GM21825 (cell line): Measurements from ENCODE around the gene FALEC.
A peak's percentile ranks its signal among the peaks of the same experiment; 100 is the strongest.

Source experiments
- ATAC-seq: cut with Tn5 transposase; IDR thresholded peaks from one replicate; pipeline ENCODE4 v1.9.1; 2021; ENCODE audit warnings: mild to moderate bottlenecking, moderate library complexity; ENCODE audit not compliant: unreplicated experiment

FALEC gene

DNA sequence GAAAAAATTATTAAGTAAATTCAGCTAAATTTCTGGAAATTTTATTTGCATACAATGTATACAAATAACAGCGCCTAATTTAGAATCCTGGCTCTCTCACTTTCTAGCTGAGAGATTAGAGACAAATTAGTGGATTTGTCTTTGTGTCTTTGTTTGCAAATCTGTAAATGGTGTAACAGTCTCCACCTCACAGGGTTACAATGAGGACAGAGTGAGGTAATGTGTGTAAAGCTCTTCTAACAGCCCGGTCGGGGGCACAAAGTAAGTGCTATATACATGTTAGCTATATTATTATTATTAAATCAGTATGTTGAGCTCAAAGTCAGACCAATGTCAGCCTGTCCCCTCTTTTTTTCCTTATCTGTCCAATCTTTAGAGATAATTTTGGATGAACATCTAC lies 28.7 kb downstream of the FALEC start:
- ATAC-seq = no peak

DNA sequence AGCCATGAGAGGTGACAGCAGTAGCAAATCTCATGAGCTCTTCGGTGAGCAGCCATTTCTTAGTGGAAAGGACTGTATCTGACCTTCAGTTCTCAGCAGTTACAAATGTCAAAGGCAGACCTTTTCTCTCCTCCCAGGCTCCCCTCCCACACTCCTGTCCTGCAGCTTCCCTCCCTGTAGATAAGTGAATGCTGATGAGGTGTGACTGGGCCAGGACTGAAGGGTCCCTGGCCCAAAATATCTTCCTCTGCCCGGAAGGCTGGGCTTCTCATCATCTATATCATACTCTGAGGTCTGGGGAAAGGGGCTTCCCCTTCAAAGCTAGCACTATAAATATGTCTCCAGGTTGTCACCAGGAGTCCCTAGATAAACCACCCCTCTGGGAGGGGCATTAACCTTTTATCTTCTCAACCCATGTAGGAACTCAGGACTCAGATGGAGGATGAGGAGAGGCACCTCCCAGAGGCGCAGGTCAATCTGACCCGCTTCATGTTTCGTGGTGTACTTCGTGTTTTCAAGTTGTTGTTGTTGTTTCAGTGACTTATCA lies 30.0 kb downstream of the FALEC start:
- ATAC-seq = no peak

DNA sequence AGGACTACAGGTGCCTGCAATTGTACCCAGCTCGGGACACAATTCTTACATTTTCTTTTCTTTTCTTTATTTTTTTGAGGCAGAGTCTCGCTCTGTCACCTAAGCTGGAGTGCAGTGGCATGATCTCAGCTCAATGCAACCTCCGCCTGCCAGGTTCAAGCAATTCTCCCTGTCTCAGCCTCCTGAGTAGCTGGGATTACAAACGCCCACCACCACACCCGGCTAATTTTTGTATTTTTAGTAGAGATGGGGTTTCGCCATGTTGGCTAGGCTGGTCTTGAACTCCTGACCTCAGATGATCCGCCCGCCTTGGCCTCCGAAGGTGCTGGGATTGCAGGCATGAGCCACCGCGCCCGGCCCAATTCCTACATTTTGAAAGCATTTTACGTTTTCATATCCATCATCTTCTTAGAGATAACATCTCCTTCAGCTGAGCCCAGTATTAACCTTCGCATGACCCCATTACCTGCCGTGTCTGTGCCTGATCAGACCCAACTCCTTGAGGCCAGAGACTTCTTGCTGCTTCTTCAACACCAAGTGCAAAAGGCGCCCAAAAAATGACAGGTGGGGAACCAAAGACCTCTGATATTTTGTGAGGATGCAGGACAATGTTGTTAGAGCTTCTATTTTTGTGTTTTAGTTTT lies 30.9 kb downstream of the FALEC start:
- no peak for ATAC-seq

DNA sequence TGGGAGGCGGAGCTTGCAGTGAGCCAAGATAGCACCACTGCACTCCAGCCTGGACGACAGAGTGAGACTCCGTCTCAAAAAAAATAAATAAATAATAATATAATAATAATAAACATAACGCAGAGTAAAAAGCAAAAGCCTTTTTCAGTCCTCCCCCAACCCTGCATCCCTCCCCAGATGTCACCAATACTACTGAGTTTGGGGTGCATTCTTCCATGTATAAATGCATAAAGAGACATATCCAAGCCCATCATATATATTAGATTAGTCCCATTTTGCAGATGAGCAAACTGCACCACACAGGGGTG lies 32.7 kb downstream of the FALEC start:
- ATAC-seq = no peak

DNA sequence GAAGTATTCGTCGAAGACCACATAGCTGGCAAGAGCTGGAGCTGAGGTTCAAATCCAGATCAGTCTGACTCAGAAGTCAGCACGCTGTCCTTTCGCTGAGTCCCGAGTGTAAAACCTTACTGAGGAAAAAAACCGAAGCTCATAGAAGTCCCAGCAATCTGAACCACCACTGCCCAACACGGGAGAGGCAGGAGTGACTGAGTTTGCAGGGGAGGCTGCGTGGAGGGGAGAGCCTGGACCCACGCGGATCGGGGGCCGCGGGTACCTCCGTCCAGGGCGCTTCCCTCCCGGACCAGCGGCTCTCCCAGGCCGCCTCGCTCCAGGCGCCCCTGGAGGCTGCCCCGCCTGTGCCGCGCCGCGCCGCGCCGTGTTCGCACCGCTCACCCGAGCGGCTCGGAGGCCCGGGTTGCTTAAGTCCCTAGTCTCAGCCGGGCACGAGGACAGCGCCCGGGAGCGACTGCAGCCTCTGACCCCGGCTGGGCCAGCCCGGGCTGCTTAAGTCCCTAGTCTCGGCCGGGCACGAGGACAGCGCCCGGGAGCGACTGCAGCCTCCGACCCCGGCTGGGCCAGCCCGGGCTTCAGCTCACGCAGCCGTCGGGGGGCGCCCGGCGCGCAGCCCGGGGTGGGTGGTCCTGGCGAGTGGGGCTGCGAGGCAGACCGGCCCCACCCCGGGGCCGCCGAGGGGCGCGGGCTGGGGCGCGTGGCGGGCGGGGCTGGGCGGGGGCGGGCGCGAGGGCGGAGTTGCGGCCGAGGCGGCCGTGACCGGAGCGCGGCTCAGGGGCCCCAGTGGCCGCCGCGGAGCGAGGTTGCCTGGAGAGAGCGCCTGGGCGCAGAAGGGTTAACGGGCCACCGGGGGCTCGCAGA lies 33.3 kb downstream of the FALEC start, which contains the start of gene ADAMTSL4:
ADAMTSL4 (plus strand) TSS at position 777 of the 864 bp plus-strand sequence. CDS start 2,881 bp downstream, outside the sequence.
- peak; percentile 51 for ATAC-seq

DNA sequence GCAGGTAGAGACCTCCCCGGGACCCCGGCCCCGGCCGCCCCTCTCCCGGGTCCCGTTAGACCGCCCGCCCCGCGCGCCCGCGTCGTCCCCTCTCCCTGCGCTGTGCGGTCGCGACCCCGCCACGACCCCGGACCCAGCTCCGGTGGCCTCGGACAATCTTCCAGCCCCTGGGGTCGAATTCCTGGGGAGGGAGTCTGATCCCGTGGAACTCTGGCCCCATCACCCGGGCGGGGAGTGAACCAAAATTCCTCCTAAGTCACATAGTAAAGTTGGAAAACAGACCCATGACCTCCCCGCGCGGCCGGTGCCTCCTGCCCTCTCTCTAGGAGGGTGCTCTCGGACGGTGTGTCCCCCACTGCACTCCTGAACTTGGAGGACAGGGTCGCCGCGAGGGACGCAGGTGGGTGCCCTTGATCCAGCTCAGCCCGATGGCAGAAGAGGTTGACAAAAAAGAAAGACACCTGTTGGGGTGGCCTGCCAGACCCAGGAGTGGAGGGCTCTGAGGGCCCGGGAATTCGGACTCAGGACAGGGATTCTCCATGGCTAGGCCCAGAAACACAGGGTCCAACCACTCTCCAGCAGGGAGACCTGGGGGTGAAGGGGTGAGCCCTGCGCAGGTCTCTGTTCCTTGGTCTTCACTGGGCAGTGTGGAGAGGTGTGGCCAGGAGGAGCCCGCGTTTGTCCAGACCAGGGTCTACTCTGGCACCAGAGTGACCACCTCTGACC lies 34.1 kb downstream of the FALEC start:
- no peak for ATAC-seq

DNA sequence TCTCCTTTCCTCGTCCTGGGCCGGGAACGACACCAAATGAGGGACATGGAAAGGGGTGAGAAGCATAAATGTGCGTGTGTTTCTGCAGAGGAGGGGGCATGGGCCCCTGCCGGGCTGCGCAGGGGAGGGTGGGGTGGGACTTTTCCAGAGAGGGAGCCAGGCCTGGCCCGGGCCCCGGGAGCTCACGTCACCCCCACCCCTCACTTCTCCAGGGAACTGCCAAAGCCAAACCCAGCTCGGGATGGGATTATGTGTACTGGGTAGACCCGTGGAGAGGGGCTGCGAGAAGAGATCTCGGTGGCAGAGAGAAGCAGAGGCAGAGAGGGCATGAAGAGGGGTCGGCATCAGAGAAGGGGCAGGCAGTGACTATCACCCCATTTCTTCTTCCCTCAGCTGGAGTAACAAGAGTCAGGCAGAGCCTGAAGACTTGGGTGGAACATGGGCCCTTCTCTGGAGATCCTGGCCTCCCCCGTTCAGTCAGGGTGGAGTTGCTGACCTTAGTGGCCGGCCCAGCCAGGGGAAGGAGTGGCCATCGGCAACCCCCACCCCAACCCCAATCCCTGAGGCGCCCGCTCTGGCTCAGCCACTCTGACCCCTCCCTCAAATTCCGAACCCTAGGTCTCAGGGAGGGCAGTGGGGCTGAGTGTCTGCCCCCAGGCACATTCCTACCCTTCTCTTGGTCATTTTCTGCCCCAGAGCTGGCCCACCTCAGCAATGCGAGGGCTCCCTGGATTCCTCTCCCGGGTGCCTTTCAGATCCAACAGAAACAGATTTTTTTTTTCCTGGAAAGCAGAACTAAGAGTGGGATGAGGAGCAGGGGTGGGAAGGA lies 34.9 kb downstream of the FALEC start:
- no peak for ATAC-seq

DNA sequence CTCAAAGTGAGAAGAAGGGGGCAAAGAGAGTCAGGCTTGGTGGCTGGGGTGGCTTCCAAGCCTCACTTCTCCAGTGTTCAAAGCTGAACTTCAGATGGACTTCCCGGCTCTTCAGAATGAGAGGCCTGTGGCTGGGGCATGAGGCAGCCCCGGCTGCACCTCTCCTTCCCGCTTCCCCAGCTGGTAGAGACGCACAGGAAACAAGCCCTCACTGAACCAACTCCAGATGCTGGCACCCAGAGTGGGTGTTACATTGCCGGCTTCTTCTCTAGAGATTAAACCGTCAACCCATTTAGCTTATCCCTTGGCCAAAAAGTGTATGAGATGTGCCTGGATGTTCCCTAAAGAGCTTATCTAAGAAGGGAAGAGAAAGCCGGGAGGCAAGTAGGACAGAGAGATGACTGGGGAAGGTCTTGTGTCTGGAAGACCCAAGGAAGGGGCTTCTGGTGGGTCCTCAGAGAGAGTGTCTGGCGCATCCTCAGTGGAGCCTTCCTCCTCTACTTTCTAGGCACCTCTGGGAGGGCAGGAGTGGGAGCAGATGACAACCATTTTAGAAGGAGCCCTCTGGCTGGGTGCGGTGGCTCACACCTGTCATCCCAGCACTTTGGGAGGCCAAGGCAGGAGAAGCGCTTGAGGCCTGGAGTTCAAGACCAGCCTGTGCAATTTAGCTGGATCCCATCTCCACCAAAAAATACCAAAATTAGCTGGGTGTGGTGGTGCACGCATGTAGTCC lies 35.7 kb downstream of the FALEC start:
- no peak for ATAC-seq

DNA sequence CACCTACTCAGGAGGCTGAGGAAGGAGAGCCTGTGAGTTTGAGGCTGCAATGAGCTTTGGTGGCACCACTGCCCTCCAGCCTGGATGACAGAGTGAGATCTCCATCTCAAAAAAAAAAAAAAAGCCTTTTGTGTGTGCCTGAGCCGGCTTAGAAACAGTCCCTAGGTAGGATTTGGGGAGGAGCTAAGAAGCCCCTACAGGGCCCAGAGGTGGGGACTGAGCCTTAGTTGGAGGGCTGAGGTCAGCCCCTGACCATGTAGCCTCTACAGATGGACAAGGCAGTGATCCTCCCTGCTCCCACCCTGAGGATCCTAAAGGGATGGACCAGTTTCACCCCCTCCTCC lies 36.2 kb downstream of the FALEC start:
- no peak for ATAC-seq

DNA sequence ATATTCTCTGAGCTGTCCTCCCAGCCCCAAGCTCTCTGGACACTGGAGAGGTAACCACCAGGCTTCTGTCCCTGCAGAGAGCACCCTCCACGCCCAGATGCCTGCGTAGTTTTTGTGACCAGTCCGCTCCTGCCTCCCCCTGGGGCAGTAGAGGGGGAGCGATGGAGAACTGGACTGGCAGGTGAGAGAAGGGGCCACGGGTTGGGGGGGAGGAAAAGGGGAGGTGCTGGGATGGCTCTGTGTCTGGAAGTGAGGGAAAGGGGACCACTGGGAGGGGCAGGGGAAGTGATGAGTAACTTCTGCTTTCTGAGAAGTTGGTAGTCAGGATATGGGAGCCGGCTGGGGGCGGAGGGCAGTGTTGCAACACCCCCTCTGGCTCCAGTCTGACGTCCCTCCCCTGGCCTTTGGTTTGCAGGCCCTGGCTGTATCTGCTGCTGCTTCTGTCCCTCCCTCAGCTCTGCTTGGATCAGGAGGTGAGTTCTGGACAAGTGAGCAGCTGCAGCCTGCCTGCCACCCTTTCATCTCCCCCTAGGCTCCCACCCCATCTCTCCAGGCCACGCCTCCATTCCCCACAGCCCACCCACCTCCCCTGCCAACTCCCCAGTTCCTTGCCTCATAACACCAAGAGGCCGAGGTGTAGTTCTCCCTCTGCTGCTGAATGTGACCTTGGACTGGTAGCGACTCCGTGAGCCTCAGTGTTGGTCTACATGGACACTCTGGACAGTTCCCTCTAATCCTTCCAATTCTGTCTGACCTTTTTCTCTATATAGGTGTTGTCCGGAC lies 36.8 kb downstream of the FALEC start:
- no peak for ATAC-seq

DNA sequence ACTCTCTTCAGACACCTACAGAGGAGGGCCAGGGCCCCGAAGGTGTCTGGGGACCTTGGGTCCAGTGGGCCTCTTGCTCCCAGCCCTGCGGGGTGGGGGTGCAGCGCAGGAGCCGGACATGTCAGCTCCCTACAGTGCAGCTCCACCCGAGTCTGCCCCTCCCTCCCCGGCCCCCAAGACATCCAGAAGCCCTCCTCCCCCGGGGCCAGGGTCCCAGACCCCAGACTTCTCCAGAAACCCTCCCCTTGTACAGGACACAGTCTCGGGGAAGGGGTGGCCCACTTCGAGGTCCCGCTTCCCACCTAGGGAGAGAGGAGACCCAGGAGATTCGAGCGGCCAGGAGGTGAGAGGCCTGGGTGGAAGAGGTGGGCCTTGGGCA lies 37.3 kb downstream of the FALEC start:
- ATAC-seq = no peak

DNA sequence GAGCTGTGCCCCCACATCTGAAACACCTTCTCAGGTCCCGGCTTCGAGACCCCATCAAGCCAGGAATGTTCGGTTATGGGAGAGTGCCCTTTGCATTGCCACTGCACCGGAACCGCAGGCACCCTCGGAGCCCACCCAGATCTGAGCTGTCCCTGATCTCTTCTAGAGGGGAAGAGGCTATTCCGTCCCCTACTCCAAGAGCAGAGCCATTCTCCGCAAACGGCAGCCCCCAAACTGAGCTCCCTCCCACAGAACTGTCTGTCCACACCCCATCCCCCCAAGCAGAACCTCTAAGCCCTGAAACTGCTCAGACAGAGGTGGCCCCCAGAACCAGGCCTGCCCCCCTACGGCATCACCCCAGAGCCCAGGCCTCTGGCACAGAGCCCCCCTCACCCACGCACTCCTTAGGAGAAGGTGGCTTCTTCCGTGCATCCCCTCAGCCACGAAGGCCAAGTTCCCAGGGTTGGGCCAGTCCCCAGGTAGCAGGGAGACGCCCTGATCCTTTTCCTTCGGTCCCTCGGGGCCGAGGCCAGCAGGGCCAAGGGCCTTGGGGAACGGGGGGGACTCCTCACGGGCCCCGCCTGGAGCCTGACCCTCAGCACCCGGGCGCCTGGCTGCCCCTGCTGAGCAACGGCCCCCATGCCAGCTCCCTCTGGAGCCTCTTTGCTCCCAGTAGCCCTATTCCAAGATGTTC lies 38.0 kb downstream of the FALEC start:
- ATAC-seq = no peak

DNA sequence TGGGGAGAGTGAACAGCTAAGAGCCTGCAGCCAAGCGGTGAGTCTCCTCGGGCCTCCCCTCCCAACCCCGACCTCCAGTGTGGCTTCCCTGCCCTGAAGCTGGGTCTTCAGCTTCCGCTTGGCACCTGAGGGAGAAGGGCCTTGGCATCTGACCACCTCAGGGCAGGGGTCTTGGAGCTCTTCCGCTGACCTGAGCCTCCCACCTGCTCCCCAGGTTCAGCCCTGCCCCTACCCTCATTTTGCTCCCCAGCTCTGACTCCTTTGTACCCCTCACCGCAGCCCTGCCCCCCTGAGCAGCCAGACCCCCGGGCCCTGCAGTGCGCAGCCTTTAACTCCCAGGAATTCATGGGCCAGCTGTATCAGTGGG lies 38.5 kb downstream of the FALEC start:
- ATAC-seq = no peak

DNA sequence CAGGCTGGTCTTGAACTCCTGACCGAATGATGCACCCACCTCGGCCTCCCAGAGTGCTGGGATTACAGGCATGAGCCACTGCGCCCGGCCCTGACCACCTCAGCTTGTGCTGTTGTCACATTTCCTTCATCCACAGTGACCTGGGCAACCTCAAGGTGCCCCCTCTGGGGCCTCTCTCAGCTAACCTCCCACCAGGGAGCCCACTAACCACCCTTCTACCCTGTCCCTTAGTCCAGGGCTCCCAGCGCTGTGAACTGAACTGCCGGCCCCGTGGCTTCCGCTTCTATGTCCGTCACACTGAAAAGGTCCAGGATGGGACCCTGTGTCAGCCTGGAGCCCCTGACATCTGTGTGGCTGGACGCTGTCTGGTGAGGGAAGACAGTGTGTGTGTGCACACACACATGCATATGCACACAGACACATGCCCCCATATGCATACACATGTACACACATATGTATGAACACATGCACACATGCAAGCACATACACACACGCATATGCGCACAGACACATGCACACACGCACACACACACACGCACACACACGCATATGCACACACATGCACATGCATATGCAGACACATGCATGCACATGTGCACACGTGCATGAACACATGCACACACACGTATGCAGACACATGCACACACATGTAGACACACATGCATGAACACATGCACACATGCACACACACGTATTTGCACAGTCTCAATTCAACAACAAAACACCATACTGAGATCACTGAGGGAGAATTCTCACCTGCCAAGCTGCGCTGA lies 39.8 kb downstream of the FALEC start:
- no peak for ATAC-seq

DNA sequence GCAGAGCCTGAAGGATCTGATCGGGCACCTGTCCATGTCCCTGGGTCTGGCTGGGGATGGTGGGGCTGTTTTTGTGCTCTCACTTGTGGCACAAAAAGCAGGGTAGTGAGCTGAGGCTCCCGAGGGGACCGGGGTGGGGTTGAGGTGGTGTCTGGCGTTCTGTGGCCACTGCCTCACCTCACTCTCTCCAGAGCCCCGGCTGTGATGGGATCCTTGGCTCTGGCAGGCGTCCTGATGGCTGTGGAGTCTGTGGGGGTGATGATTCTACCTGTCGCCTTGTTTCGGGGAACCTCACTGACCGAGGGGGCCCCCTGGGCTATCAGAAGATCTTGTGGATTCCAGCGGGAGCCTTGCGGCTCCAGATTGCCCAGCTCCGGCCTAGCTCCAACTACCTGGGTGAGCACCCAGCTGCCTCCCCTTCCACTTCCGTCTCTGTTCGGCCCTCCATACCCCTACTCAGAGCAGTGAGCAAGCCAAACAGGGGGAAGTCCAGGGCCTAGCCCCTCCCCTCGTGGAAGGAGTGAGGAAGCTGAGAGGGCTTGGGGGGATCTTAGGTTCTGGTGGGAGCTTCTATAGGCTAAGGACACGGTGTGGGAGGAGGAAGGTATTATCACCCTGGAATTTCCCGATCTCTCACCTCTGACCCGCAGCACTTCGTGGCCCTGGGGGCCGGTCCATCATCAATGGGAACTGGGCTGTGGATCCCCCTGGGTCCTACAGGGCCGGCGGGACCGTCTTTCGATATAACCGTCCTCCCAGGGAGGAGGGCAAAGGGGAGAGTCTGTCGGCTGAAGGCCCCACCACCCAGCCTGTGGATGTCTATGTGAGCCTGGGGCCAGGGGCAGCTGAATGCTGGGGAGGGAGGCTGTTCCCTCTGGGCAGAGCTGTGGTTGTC lies 40.7 kb downstream of the FALEC start:
- ATAC-seq = no peak

DNA sequence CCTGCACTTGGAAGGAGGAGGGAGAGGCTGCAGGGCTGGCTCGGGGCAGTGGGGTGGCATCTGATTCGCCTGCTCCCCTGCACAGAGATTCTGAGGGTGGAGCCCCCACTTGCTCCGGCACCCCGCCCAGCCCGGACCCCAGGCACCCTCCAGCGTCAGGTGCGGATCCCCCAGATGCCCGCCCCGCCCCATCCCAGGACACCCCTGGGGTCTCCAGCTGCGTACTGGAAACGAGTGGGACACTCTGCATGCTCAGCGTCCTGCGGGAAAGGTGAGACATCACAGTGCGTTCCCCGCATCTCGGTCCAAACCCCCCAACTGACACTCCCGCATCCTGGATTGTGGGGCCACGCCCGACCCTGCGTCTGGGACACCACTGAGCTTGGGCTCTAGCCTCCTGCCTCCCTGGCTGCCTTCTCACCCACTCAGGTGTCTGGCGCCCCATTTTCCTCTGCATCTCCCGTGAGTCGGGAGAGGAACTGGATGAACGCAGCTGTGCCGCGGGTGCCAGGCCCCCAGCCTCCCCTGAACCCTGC lies 41.6 kb downstream of the FALEC start:
- no peak for ATAC-seq

DNA sequence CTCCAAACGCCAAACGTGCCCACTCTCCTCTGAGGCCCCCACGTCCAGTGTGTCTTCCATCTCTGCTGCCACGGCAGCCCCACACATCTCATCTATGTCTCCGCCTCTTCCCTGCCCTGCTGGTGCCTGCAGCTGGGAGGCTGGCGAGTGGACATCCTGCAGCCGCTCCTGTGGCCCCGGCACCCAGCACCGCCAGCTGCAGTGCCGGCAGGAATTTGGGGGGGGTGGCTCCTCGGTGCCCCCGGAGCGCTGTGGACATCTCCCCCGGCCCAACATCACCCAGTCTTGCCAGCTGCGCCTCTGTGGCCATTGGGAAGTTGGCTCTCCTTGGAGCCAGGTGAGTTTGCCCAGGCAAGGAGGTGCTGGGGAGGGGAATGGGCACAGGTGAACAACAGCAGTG lies 42.3 kb downstream of the FALEC start:
- no peak for ATAC-seq
